Aorta (tissue), 5 donors: ENCODE data around the gene CDH23. TPM values are rescaled to one million over a fixed set of nuclear protein-coding genes. Genes with fewer than 3 reads are reported as not detected.

ENCODE experiments used
- ATAC-seq: fragments of 200-7000 bp; cut with Tn5 transposase; one replicate; pipeline ENCODE4 v1.9.1; 2022; ENCODE audit warnings: moderate library complexity; ENCODE audit not compliant: low FRiP score
- DNase-seq, 2 donors: peaks; one replicate each; pipeline ENCODE4 v3.0.0-alpha.2; 2020
- H3K27ac ChIP-seq, 2 donors: one replicate each; pipeline ENCODE4 v1.5.1; 2013; ENCODE audit warnings: low read length in 2 of 2, mild to moderate bottlenecking in 2 of 2, moderate library complexity in 2 of 2, control low read depth in 1 of 2, inconsistent platforms in 1 of 2, low read depth in 1 of 2
- H3K27me3 ChIP-seq, 2 donors: one replicate each; pipeline ENCODE4 v1.6.1; 2013; ENCODE audit warnings: control low read depth in 1 of 2, low read length in 1 of 2, mild to moderate bottlenecking in 1 of 2, moderate library complexity in 1 of 2; ENCODE audit not compliant: insufficient read depth in 2 of 2, control insufficient read depth in 1 of 2
- H3K36me3 ChIP-seq, 2 donors: one replicate each; pipeline ENCODE4 v1.6.1; 2013; ENCODE audit warnings: control low read depth in 1 of 2, low read length in 1 of 2, mild to moderate bottlenecking in 1 of 2; ENCODE audit not compliant: insufficient read depth in 2 of 2, control insufficient read depth in 1 of 2
- H3K4me1 ChIP-seq, 2 donors: one replicate each; pipeline ENCODE4 v1.6.1; 2013; ENCODE audit warnings: low read length in 2 of 2, control low read depth in 1 of 2, mild to moderate bottlenecking in 1 of 2, moderate library complexity in 1 of 2; ENCODE audit not compliant: insufficient read depth in 2 of 2, control insufficient read depth in 1 of 2
- H3K4me3 ChIP-seq, 2 donors: one replicate each; pipeline ENCODE4 v1.5.1; 2013; ENCODE audit warnings: low read length in 2 of 2, control low read depth in 1 of 2, mild to moderate bottlenecking in 1 of 2
- H3K9me3 ChIP-seq: one replicate; pipeline ENCODE4 v1.6.1; 2013; ENCODE audit warnings: mild to moderate bottlenecking, low read length; ENCODE audit not compliant: control insufficient read depth
- WGBS, 2 donors: extraction: QIAGEN DNeasy Blood & Tissue Kit; methylation state at CpG; one replicate each; pipeline ENCODE4 v1.1.7; 2013; 5-methylcytosine and 5-hydroxymethylcytosine counted together
- intact Hi-C, 2 donors: fragments of 100-400 bp; cut with DNase I; formaldehyde crosslinking; loops; one replicate each; pipeline versions ENCODE4 v1.14.2 to v1.15.0; 2022
- polyA plus RNA-seq, 2 donors: library from polyadenylated mRNA; stranded (reverse); fragments of 200-250 nt; gene quantifications; one replicate each; pipeline ENCODE4 v1.2.3, GENCODE V29; 2013
- total RNA-seq, 2 donors: library from RNA; stranded (reverse); fragmentation: NEBNext Ultra II Directional; extraction: Animal tissue kit (Norgen Biotek cat#: 25700); gene quantifications; one replicate each; pipeline ENCODE4 v1.2.1, GENCODE V29; 2021
- donor health status: healthy with polysubstance abuse.
- donor health status: Bipolar disorder and iron deficiency.
- donor health status: DM: no; HTN: no; CAD: no.
- donor health status: DM: no; HTN: no; CAD: no.
- donor health status: DM: yes; HTN: yes; CAD: no.

Gene CDH23
- total and polyA plus RNA-seq, 4 donors = 0.50 to 16.6 (median 7.3) TPM

- H3K9me3 ChIP-seq = no peaks in the 10 kb centered on the region
- intact Hi-C loops = no loop called here
- H3K27me3 ChIP-seq = no peaks in the 10 kb centered on the region
- H3K27ac ChIP-seq = no peak overlapping the region
- H3K4me3 ChIP-seq = no peak overlapping the region
- DNase-seq (no peak), ATAC-seq (no peak)
- no peaks in the 10 kb centered on the region for H3K36me3 ChIP-seq
- H3K4me1 ChIP-seq = no peaks in the 10 kb centered on the region
- 78 to 81% methylated on average over 8 to 9 of the region's 9 CpGs for WGBS, 2 donors
Measured at GRCh38 chr10:71606257-71607081, 209.7 kb downstream of the CDH23 start.

- no peaks in the 10 kb centered on the region for H3K9me3 ChIP-seq
- no peak overlapping the region for H3K4me3 ChIP-seq
- 87 to 91% methylated on average over 5 of the region's 5 CpGs for WGBS, 2 donors
- no peak for DNase-seq
- H3K36me3 ChIP-seq = no peaks in the 10 kb centered on the region
- H3K27me3 ChIP-seq = no peaks in the 10 kb centered on the region
- no peaks in the 10 kb centered on the region for H3K4me1 ChIP-seq
- intact Hi-C loops = no loop called here
- H3K27ac ChIP-seq = no peak overlapping the region
- ATAC-seq = no peak
Measured at GRCh38 chr10:71607082-71607443, 210.3 kb downstream of the CDH23 start.

GRCh38 chr10:71608819-71609768 is 212.4 kb downstream of the CDH23 start:
- Histone ChIP-seq H3K27me3 (no peaks in the 10 kb centered on the region), H3K4me3 (no peak overlapping the region), H3K27ac (no peak overlapping the region), H3K36me3 (no peaks in the 10 kb centered on the region), H3K4me1 (no peaks in the 10 kb centered on the region), H3K9me3 (no peaks in the 10 kb centered on the region)
- DNase-seq = peak; percentile 85 to 93
- 52 to 58% methylated on average over 17 to 20 of the region's 20 CpGs for WGBS, 2 donors
- intact Hi-C loops = no loop called here
- ATAC-seq = no peak

- Histone ChIP-seq H3K4me1 (no peaks in the 10 kb centered on the region), H3K4me3 (no peak overlapping the region), H3K27me3 (no peaks in the 10 kb centered on the region), H3K9me3 (no peaks in the 10 kb centered on the region), H3K36me3 (no peaks in the 10 kb centered on the region), H3K27ac (no peak overlapping the region)
- intact Hi-C loops = loop anchor here in 1 of 2 donors (5.0 kb wide), 1 partner anchor 162 kb away; the partner anchor contains the start of gene VSIR
- ATAC-seq (no peak), DNase-seq (no peak)
- 40 to 48% methylated on average over 3 of the region's 3 CpGs for WGBS, 2 donors
Measured at GRCh38 chr10:71610651-71611050, 213.9 kb downstream of the CDH23 start.

GRCh38 chr10:71611131-71611530 is 214.4 kb downstream of the CDH23 start:
- Histone ChIP-seq H3K9me3 (no peaks in the 10 kb centered on the region), H3K4me3 (no peak overlapping the region), H3K27ac (no peak overlapping the region), H3K36me3 (no peaks in the 10 kb centered on the region), H3K27me3 (no peaks in the 10 kb centered on the region), H3K4me1 (no peaks in the 10 kb centered on the region)
- ATAC-seq = no peak
- 68 to 77% methylated on average over 5 of the region's 5 CpGs for WGBS, 2 donors
- DNase-seq = no peak
- intact Hi-C loops = loop anchor here in 1 of 2 donors (5.0 kb wide), 1 partner anchor 161 kb away; the partner anchor contains the start of gene VSIR

GRCh38 chr10:71611709-71612422 is 215.1 kb downstream of the CDH23 start:
- ATAC-seq = no peak
- no peaks in the 10 kb centered on the region for H3K4me1 ChIP-seq
- intact Hi-C loops = loop anchor here in 1 of 2 donors (5.0 kb wide), 1 partner anchor 160 kb away; the partner anchor contains the start of gene VSIR
- 82 to 86% methylated on average over 12 of the region's 12 CpGs for WGBS, 2 donors
- no peak for DNase-seq
- no peak overlapping the region for H3K4me3 ChIP-seq
- H3K27ac ChIP-seq = no peak overlapping the region
- H3K9me3 ChIP-seq = no peaks in the 10 kb centered on the region
- no peaks in the 10 kb centered on the region for H3K36me3 ChIP-seq
- no peaks in the 10 kb centered on the region for H3K27me3 ChIP-seq

- H3K27ac ChIP-seq = no peak overlapping the region
Measured at GRCh38 chr10:71613261-71613777, 216.6 kb downstream of the CDH23 start.

GRCh38 chr10:71613877-71614276 is 217.2 kb downstream of the CDH23 start:
- intact Hi-C loops = loop anchor here in 1 of 2 donors (5.0 kb wide), 1 partner anchor 158 kb away; the partner anchor contains the start of gene VSIR
- ATAC-seq = no peak

More at GRCh38 chr10:71613261-71613777, 216.6 kb downstream of the CDH23 start:
- Histone ChIP-seq H3K4me1 (no peaks in the 10 kb centered on the region), H3K36me3 (no peaks in the 10 kb centered on the region), H3K4me3 (no peak overlapping the region), H3K9me3 (no peaks in the 10 kb centered on the region), H3K27me3 (no peaks in the 10 kb centered on the region)
- no peak for ATAC-seq
- DNase-seq = no peak
- 73 to 82% methylated on average over 2 of the region's 2 CpGs for WGBS, 2 donors
- intact Hi-C loops = loop anchor here in 1 of 2 donors (5.0 kb wide), 1 partner anchor 159 kb away; the partner anchor contains the start of gene VSIR

More at GRCh38 chr10:71613877-71614276, 217.2 kb downstream of the CDH23 start:
- Histone ChIP-seq H3K36me3 (no peaks in the 10 kb centered on the region), H3K27me3 (no peaks in the 10 kb centered on the region), H3K4me3 (no peak overlapping the region), H3K27ac (no peak overlapping the region), H3K9me3 (no peaks in the 10 kb centered on the region), H3K4me1 (no peaks in the 10 kb centered on the region)
- WGBS, 2 donors = 86 to 89% methylated on average over 4 of the region's 4 CpGs
- DNase-seq = no peak
